Keratinocyte (primary cell): ENCODE measurements around the gene ANO10. TPM values are rescaled to one million over a fixed set of nuclear protein-coding genes. Genes with fewer than 3 reads are reported as not detected.

ENCODE experiments used
- DNase-seq: peaks from one replicate; pipeline ENCODE4 v3.0.0-alpha.2; 2011; ENCODE audit warnings: low read depth, missing footprints, low spot score
- FAIRE-seq: peaks from 2 replicates; lab custom pipeline; 2011; peaks lifted over from hg19 to GRCh38; lab: Jason Lieb, UNC
- H2AFZ ChIP-seq: 2 replicates; pipeline ENCODE4 v1.6.0; 2012; ENCODE audit warnings: low read length, control low read depth, inconsistent platforms; ENCODE audit not compliant: control insufficient read depth
- H3K27ac ChIP-seq: 2 replicates; pipeline ENCODE4 v1.5.1; 2011; ENCODE audit warnings: low read length; ENCODE audit not compliant: control insufficient read depth, insufficient read depth
- H3K27me3 ChIP-seq: 3 replicates; pipeline ENCODE4 v1.6.0; 2011; ENCODE audit warnings: low read length; ENCODE audit not compliant: control insufficient read depth, insufficient read depth; ENCODE audit errors: extremely low read depth
- H3K36me3 ChIP-seq, 2 experiments: 2 replicates in 1 of 2; 3 replicates in 1 of 2; pipeline ENCODE4 v1.5.1; 2011; ENCODE audit warnings: low read length in 2 of 2, mild to moderate bottlenecking in 1 of 2; ENCODE audit not compliant: control insufficient read depth in 2 of 2, insufficient read depth in 2 of 2; ENCODE audit errors: extremely low read depth in 1 of 2
- H3K4me1 ChIP-seq: 3 replicates; pipeline ENCODE4 v1.5.1; 2011; ENCODE audit warnings: low read length; ENCODE audit not compliant: control insufficient read depth, insufficient read depth; ENCODE audit errors: extremely low read depth
- H3K4me2 ChIP-seq: 3 replicates; pipeline ENCODE4 v1.6.0; 2011; ENCODE audit warnings: low read depth, low read length; ENCODE audit not compliant: control insufficient read depth, insufficient read depth; ENCODE audit errors: extremely low read depth
- H3K4me3 ChIP-seq, 3 experiments: fragments of 200-600 bp in 1 of 3; sonication (generic) in 1 of 3; 2 replicates in 2 of 3; 3 replicates in 1 of 3; pipeline ENCODE4 v1.5.1; 2011 to 2016; ENCODE audit warnings: low read length in 3 of 3, mild to moderate bottlenecking in 3 of 3, control low read depth in 2 of 3, inconsistent platforms in 1 of 3, low read depth in 1 of 3, mixed read lengths in 1 of 3, mixed run types in 1 of 3, moderate library complexity in 1 of 3; ENCODE audit not compliant: control insufficient read depth in 2 of 3, insufficient read depth in 2 of 3; ENCODE audit errors: extremely low read depth in 1 of 3
- H3K79me2 ChIP-seq: 2 replicates; pipeline ENCODE4 v1.6.0; 2012; ENCODE audit warnings: low read length; ENCODE audit not compliant: control insufficient read depth, insufficient read depth
- H3K9ac ChIP-seq: 3 replicates; pipeline ENCODE4 v1.6.0; 2011; ENCODE audit warnings: low read length; ENCODE audit not compliant: control insufficient read depth, insufficient read depth; ENCODE audit errors: extremely low read depth
- H3K9me1 ChIP-seq: 3 replicates; pipeline ENCODE4 v1.6.0; 2011; ENCODE audit warnings: low read length; ENCODE audit not compliant: control insufficient read depth, insufficient read depth; ENCODE audit errors: extremely low read depth
- H3K9me3 ChIP-seq: 2 replicates; pipeline ENCODE4 v1.5.1; 2012; ENCODE audit warnings: low read depth, low read length; ENCODE audit not compliant: control insufficient read depth
- H4K20me1 ChIP-seq: 3 replicates; pipeline ENCODE4 v1.6.0; 2011; ENCODE audit warnings: low read length; ENCODE audit not compliant: control insufficient read depth, insufficient read depth; ENCODE audit errors: extremely low read depth
- EZH2 ChIP-seq: IDR thresholded peaks from one replicate; pipeline ENCODE4 v1.6.1; 2012; ENCODE audit warnings: inconsistent platforms, mild to moderate bottlenecking, low read length, moderate library complexity
- dilution Hi-C: fragments of 300-500 bp; cut with MboI; formaldehyde crosslinking; loops from one replicate; pipeline ENCODE4 v1.7.0; 2020; ENCODE audit warnings: low sequenced_read_pairs; ENCODE audit not compliant: extremely low pct_ligation_motif_present
- polyA plus RNA-seq, 5 experiments: library from polyadenylated mRNA; depleted of rRNA in 3 of 5; stranded (reverse) in 3 of 5; stranded (forward) in 1 of 5; unstranded in 1 of 5; fragments of >200 nt; gene quantifications; 1 replicate in 1 of 5; 2 replicates in 3 of 5; 3 replicates in 1 of 5; pipeline versions ENCODE4 v1.2.1 to v1.2.3, GENCODE V29; 2011 to 2012; ENCODE audit warnings: missing spikeins in 2 of 5, low read depth in 1 of 5, low replicate concordance in 1 of 5
- TF ChIP-seq, protein P1 (sequence below), 3 experiments: IDR thresholded peaks in 1 of 3; conservative IDR thresholded peaks in 1 of 3; optimal IDR thresholded peaks in 1 of 3; 2 replicates in 2 of 3; 3 replicates in 1 of 3; pipeline versions ENCODE3 to v1.5.1; 2011; ENCODE audit warnings: low read length in 3 of 3, mild to moderate bottlenecking in 3 of 3, moderate library complexity in 2 of 3, control low read depth in 1 of 3, inconsistent platforms in 1 of 3; ENCODE audit not compliant: insufficient read depth in 2 of 3; ENCODE audit errors: extremely low read depth in 1 of 3

The ANO10 gene
- polyA plus RNA-seq, 1 donor (not counting 4 experiments of a cell fraction or from before 2014, with no cell fraction given) = 48.8 TPM

GRCh38 chr3:43417133-43417532 lies 204.7 kb downstream of the ANO10 start:
- no peak for FAIRE-seq
- dilution Hi-C loops = no loop called here

GRCh38 chr3:43415088-43415487 lies 206.7 kb downstream of the ANO10 start:
- TF ChIP-seq, protein P1, sequence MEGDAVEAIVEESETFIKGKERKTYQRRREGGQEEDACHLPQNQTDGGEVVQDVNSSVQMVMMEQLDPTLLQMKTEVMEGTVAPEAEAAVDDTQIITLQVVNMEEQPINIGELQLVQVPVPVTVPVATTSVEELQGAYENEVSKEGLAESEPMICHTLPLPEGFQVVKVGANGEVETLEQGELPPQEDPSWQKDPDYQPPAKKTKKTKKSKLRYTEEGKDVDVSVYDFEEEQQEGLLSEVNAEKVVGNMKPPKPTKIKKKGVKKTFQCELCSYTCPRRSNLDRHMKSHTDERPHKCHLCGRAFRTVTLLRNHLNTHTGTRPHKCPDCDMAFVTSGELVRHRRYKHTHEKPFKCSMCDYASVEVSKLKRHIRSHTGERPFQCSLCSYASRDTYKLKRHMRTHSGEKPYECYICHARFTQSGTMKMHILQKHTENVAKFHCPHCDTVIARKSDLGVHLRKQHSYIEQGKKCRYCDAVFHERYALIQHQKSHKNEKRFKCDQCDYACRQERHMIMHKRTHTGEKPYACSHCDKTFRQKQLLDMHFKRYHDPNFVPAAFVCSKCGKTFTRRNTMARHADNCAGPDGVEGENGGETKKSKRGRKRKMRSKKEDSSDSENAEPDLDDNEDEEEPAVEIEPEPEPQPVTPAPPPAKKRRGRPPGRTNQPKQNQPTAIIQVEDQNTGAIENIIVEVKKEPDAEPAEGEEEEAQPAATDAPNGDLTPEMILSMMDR (optimal IDR thresholded peaks at IDR 0.05 in 1 of 3, IDR thresholded peaks at IDR 0.05 in 1 of 3, conservative IDR thresholded peaks at IDR 0.05 in 1 of 3; ENCODE audit: extremely low read depth in 1 of 3, insufficient read depth in 2 of 3, low read length in 3 of 3) = no peak
- no peak for TF ChIP-seq EZH2
- FAIRE-seq = no peak
- no peak overlapping the region for H3K4me2 ChIP-seq

More at GRCh38 chr3:43417133-43417532, 204.7 kb downstream of the ANO10 start:
- Histone ChIP-seq H3K9me1 (no peaks in the 10 kb centered on the region), H3K9ac (no peak overlapping the region), H2AFZ (no peak overlapping the region), H3K9me3 (no peaks in the 10 kb centered on the region), H3K27me3 (no peaks in the 10 kb centered on the region), H4K20me1 (no peaks in the 10 kb centered on the region), H3K27ac (no peak overlapping the region), H3K4me3 (no peak overlapping the region), H3K4me2 (no peak overlapping the region), H3K4me1 (no peaks in the 10 kb centered on the region), H3K36me3 (peaks cover 0 to 1% of the 10 kb centered on the region in 2 experiments), H3K79me2 (no peaks in the 10 kb centered on the region)
- no peak for DNase-seq
- TF ChIP-seq, protein P1 (optimal IDR thresholded peaks at IDR 0.05 in 1 of 3, IDR thresholded peaks at IDR 0.05 in 1 of 3, conservative IDR thresholded peaks at IDR 0.05 in 1 of 3; ENCODE audit: extremely low read depth in 1 of 3, insufficient read depth in 2 of 3, low read length in 3 of 3) = no peak
- TF ChIP-seq EZH2 = no peak

More at GRCh38 chr3:43415088-43415487, 206.7 kb downstream of the ANO10 start:
- no peak overlapping the region for H3K4me3 ChIP-seq
- no peak for DNase-seq
- no peaks in the 10 kb centered on the region for H3K4me1 ChIP-seq
- H3K9me3 ChIP-seq = no peaks in the 10 kb centered on the region
- no peak overlapping the region for H2AFZ ChIP-seq
- no peaks in the 10 kb centered on the region for H4K20me1 ChIP-seq
- no peak overlapping the region for H3K27ac ChIP-seq
- H3K9me1 ChIP-seq = no peaks in the 10 kb centered on the region
- no peak overlapping the region for H3K9ac ChIP-seq
- dilution Hi-C loops = no loop called here
- no peaks in the 10 kb centered on the region for H3K79me2 ChIP-seq
- no peaks in the 10 kb centered on the region for H3K27me3 ChIP-seq
- peaks cover 0 to 1% of the 10 kb centered on the region in 2 experiments for H3K36me3 ChIP-seq
